H9 (cell line): Measurements from ENCODE around the gene TMEFF2. TPM values are rescaled to one million over a fixed set of nuclear protein-coding genes. Genes with fewer than 3 reads are reported as not detected.

Source experiments
- DNase-seq: peaks from one replicate; pipeline ENCODE4 v3.0.0-alpha.2; 2017
- H2AFZ ChIP-seq: one replicate; pipeline ENCODE4 v1.6.1; 2013; ENCODE audit warnings: mild to moderate bottlenecking, low read length, control low read depth, moderate library complexity
- H2AK5ac ChIP-seq: 2 replicates; pipeline ENCODE4 v1.6.1; 2013; ENCODE audit warnings: low read length, control low read depth, mixed read lengths; ENCODE audit not compliant: insufficient read length
- H2BK120ac ChIP-seq: one replicate; pipeline ENCODE4 v1.6.1; 2013; ENCODE audit warnings: low read depth, mild to moderate bottlenecking, low read length, control low read depth, inconsistent platforms; ENCODE audit not compliant: poor library complexity, severe bottlenecking
- H2BK12ac ChIP-seq: 2 replicates; pipeline ENCODE4 v1.6.1; 2013; ENCODE audit warnings: low read length, control low read depth, mixed read lengths, low read depth; ENCODE audit not compliant: insufficient read length
- H2BK15ac ChIP-seq: 2 replicates; pipeline ENCODE4 v1.6.1; 2013; ENCODE audit warnings: low read depth, low read length, control low read depth
- H2BK20ac ChIP-seq: one replicate; pipeline ENCODE4 v1.6.1; 2013; ENCODE audit warnings: low read depth, mild to moderate bottlenecking, low read length, control low read depth, inconsistent platforms; ENCODE audit not compliant: poor library complexity, severe bottlenecking
- H2BK5ac ChIP-seq: 2 replicates; pipeline ENCODE4 v1.6.1; 2013; ENCODE audit warnings: low read length, control low read depth, mixed read lengths; ENCODE audit not compliant: insufficient read length
- H3K14ac ChIP-seq: 2 replicates; pipeline ENCODE4 v1.6.1; 2013; ENCODE audit warnings: low read length, control low read depth; ENCODE audit not compliant: insufficient read depth
- H3K18ac ChIP-seq: 2 replicates; pipeline ENCODE4 v1.6.1; 2013; ENCODE audit warnings: low read depth, mild to moderate bottlenecking, mixed read lengths, low read length, control low read depth; ENCODE audit not compliant: insufficient read length
- H3K23ac ChIP-seq: 2 replicates; pipeline ENCODE4 v1.6.1; 2013; ENCODE audit warnings: low read length, control low read depth, mixed read lengths, low read depth; ENCODE audit not compliant: insufficient read length
- H3K23me2 ChIP-seq: 2 replicates; pipeline ENCODE4 v1.6.1; 2013; ENCODE audit warnings: low read depth, mild to moderate bottlenecking, mixed read lengths, low read length, control low read depth; ENCODE audit not compliant: insufficient read length, poor library complexity, severe bottlenecking
- H3K27ac ChIP-seq: 2 replicates; pipeline ENCODE4 v1.5.1; 2013; ENCODE audit warnings: low read length, control low read depth, mixed read lengths, low read depth; ENCODE audit not compliant: insufficient read length
- H3K27me3 ChIP-seq: 2 replicates; pipeline ENCODE4 v1.6.1; 2013; ENCODE audit warnings: low read length, control low read depth, inconsistent platforms; ENCODE audit not compliant: insufficient read depth
- H3K4ac ChIP-seq: 2 replicates; pipeline ENCODE4 v1.6.1; 2013; ENCODE audit warnings: low read depth, mild to moderate bottlenecking, control low read depth, inconsistent platforms, low read length, moderate library complexity
- H3K4me1 ChIP-seq: 2 replicates; pipeline ENCODE4 v1.6.1; 2013; ENCODE audit warnings: low read length, control low read depth, inconsistent platforms; ENCODE audit not compliant: insufficient read depth
- H3K4me2 ChIP-seq: 2 replicates; pipeline ENCODE4 v1.6.1; 2013; ENCODE audit warnings: low read length, control low read depth, mixed read lengths; ENCODE audit not compliant: insufficient read length, insufficient read depth
- H3K56ac ChIP-seq: 2 replicates; pipeline ENCODE4 v1.6.1; 2013; ENCODE audit warnings: low read depth, mild to moderate bottlenecking, mixed read lengths, low read length, control low read depth; ENCODE audit not compliant: insufficient read length
- H3K79me1 ChIP-seq: 2 replicates; pipeline ENCODE4 v1.6.1; 2013; ENCODE audit warnings: low read depth, mild to moderate bottlenecking, moderate library complexity, low read length, control low read depth, inconsistent platforms; ENCODE audit not compliant: insufficient read depth, poor library complexity, severe bottlenecking
- H3K79me2 ChIP-seq: 2 replicates; pipeline ENCODE4 v1.6.1; 2013; ENCODE audit warnings: low read length, control low read depth, inconsistent platforms; ENCODE audit not compliant: insufficient read depth
- H3K9ac ChIP-seq: 2 replicates; pipeline ENCODE4 v1.6.1; 2013; ENCODE audit warnings: low read length, control low read depth, mixed read lengths; ENCODE audit not compliant: insufficient read length; ENCODE audit errors: extremely low read depth
- H3K9me3 ChIP-seq: one replicate; pipeline ENCODE4 v1.6.1; 2013; ENCODE audit warnings: low read depth, low read length, inconsistent platforms; ENCODE audit not compliant: control insufficient read depth
- H3T11ph ChIP-seq: one replicate; pipeline ENCODE4 v1.6.1; 2013; ENCODE audit warnings: mild to moderate bottlenecking, low read length, control low read depth, inconsistent platforms
- H4K20me1 ChIP-seq: one replicate; pipeline ENCODE4 v1.6.1; 2013; ENCODE audit not compliant: control insufficient read depth, insufficient read length, insufficient read depth
- H4K5ac ChIP-seq: 2 replicates; pipeline ENCODE4 v1.6.1; 2013; ENCODE audit warnings: low read depth, mild to moderate bottlenecking, mixed read lengths, low read length, control low read depth; ENCODE audit not compliant: insufficient read length
- H4K8ac ChIP-seq: replicated peaks from 2 replicates; pipeline ENCODE4 v1.6.1; 2013; ENCODE audit warnings: low read length, control low read depth, mixed read lengths, low read depth; ENCODE audit not compliant: insufficient read length
- H4K91ac ChIP-seq: 2 replicates; pipeline ENCODE4 v1.6.1; 2013; ENCODE audit warnings: low read depth, mild to moderate bottlenecking, moderate library complexity, mixed read lengths, low read length, control low read depth; ENCODE audit not compliant: insufficient read length
- H3K27ac Mint-ChIP-seq, 3 experiments: 2 replicates in 2 of 3; 3 replicates in 1 of 3; pipeline ENCODE4 v1.8.0; 2020 to 2021; ENCODE audit warnings: mixed read lengths in 3 of 3, mild to moderate bottlenecking in 1 of 3, moderate library complexity in 1 of 3
- H3K27me3 Mint-ChIP-seq: 2 replicates; pipeline ENCODE4 v1.8.0; 2021; ENCODE audit warnings: low read depth, mild to moderate bottlenecking, moderate library complexity, mixed read lengths
- H3K36me3 Mint-ChIP-seq, 3 experiments: 2 replicates in 2 of 3; 3 replicates in 1 of 3; pipeline ENCODE4 v1.8.0; 2020 to 2021; ENCODE audit warnings: low read depth in 3 of 3, mixed read lengths in 3 of 3; ENCODE audit not compliant: insufficient read depth in 1 of 3
- H3K4me1 Mint-ChIP-seq, 2 experiments: 2 replicates each; pipeline ENCODE4 v1.8.0; 2020; ENCODE audit warnings: mixed read lengths in 2 of 2
- H3K4me3 Mint-ChIP-seq, 2 experiments: 2 replicates in 1 of 2; 3 replicates in 1 of 2; pipeline ENCODE4 v1.8.0; 2020 to 2021; ENCODE audit warnings: mild to moderate bottlenecking in 2 of 2, mixed read lengths in 2 of 2, moderate library complexity in 1 of 2
- H3K9me3 Mint-ChIP-seq, 2 experiments: 2 replicates in 1 of 2; 3 replicates in 1 of 2; pipeline ENCODE4 v1.8.0; 2020; ENCODE audit warnings: mild to moderate bottlenecking in 2 of 2, mixed read lengths in 2 of 2, moderate library complexity in 1 of 2
- whole genome bisulfite sequencing: extraction: QIAGEN DNeasy Blood & Tissue Kit; methylation state at CpG from one replicate; pipeline ENCODE4 v1.1.7; 2013; ENCODE audit warnings: missing lambda C conversion rate, low lambda C conversion rate, mixed read lengths; ENCODE audit not compliant: insufficient read length; ENCODE audit errors: extremely low coverage; 5-methylcytosine and 5-hydroxymethylcytosine counted together
- total RNA-seq: library from RNA; stranded (reverse); gene quantifications from 2 replicates; pipeline ENCODE4 v1.2.1, GENCODE V29; 2021
- TF ChIP-seq, protein P1 (sequence below): fragments of 200-600 bp; sonication (generic); conservative IDR thresholded peaks from 3 replicates; pipeline ENCODE4 v1.8.0; 2021; ENCODE audit warnings: antibody characterized with exemption, mild to moderate bottlenecking

The TMEFF2 gene
- total RNA-seq, 1 experiment from 2014 or later: 0.39 TPM

DNA sequence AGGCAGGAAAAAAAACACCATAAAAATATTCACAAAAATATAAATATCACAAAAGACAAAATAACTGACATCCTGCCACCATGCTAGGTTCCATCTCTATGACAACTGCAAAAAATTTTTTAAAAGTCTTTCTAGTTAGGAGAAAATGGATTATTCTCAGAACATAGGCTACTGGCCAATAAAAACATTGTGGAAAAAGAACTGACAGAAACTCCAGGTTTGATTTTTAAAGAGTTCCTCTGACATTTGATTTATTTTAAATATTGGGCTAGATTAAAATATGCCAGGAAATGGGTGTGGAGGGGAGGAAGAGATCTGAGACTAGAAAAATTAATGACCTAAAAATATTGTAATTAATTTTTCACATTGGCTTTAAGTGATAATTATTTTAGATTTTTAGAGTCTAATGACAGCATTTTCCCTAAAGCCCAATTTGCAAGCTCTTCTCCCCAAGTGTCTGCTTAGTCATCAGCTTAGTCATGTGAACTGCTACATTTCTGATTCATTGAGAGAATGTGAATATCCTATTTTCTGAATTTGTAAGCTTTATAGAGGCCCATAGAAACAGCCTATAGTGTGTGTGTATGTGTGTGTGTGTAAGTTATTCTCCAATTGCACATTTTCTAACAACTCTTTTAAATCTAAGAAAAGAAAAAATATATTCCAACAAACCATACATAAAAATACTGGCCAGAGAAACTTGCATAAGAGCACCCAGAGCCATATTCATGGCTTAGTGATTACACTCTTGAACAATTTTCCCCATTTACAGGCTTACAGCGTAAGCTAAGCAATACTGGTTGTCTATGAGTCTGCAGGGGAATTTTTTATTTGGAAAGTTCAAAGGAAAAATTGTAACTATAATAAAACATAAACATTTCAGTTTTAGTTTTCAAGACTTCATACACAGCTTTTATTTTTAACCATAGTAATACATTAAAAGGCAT lies 48.4 kb downstream of the TMEFF2 start:
- no peak overlapping the region for H2BK20ac ChIP-seq
- no peaks in the 10 kb centered on the region for H4K20me1 ChIP-seq
- Mint-ChIP-seq H3K27me3 (no peaks in the 10 kb centered on the region), H3K4me1 (no peaks in the 10 kb centered on the region), H3K36me3 (no peaks in the 10 kb centered on the region), H3K9me3 (no peaks in the 10 kb centered on the region), H3K27ac (no peak overlapping the region), H3K4me3 (no peak overlapping the region)
- H4K5ac ChIP-seq: no peak overlapping the region
- H3K79me1 ChIP-seq: no peaks in the 10 kb centered on the region
- H3K9me3 ChIP-seq: no peaks in the 10 kb centered on the region
- H3K14ac ChIP-seq: no peak overlapping the region
- no peak overlapping the region for H3T11ph ChIP-seq
- TF ChIP-seq, protein P1, sequence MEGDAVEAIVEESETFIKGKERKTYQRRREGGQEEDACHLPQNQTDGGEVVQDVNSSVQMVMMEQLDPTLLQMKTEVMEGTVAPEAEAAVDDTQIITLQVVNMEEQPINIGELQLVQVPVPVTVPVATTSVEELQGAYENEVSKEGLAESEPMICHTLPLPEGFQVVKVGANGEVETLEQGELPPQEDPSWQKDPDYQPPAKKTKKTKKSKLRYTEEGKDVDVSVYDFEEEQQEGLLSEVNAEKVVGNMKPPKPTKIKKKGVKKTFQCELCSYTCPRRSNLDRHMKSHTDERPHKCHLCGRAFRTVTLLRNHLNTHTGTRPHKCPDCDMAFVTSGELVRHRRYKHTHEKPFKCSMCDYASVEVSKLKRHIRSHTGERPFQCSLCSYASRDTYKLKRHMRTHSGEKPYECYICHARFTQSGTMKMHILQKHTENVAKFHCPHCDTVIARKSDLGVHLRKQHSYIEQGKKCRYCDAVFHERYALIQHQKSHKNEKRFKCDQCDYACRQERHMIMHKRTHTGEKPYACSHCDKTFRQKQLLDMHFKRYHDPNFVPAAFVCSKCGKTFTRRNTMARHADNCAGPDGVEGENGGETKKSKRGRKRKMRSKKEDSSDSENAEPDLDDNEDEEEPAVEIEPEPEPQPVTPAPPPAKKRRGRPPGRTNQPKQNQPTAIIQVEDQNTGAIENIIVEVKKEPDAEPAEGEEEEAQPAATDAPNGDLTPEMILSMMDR: no peak
- DNase-seq: no peak
- H3K27ac ChIP-seq: no peak overlapping the region
- no peak overlapping the region for H3K18ac ChIP-seq
- no peak overlapping the region for H4K8ac ChIP-seq
- H2BK120ac ChIP-seq: no peak overlapping the region
- H2BK12ac ChIP-seq: no peak overlapping the region
- H3K9ac ChIP-seq: no peak overlapping the region
- no peak overlapping the region for H2AK5ac ChIP-seq
- WGBS: no CpG with 5 or more reads among the region's 1 CpG
- H3K56ac ChIP-seq: no peak overlapping the region
- H3K23me2 ChIP-seq: no peaks in the 10 kb centered on the region
- H3K23ac ChIP-seq: no peak overlapping the region
- no peak overlapping the region for H3K4me2 ChIP-seq
- no peak overlapping the region for H2AFZ ChIP-seq
- H3K79me2 ChIP-seq: no peaks in the 10 kb centered on the region
- no peak overlapping the region for H4K91ac ChIP-seq
- H3K4me1 ChIP-seq: no peaks in the 10 kb centered on the region
- H2BK5ac ChIP-seq: no peak overlapping the region
- no peaks in the 10 kb centered on the region for H3K27me3 ChIP-seq
- H2BK15ac ChIP-seq: no peak overlapping the region
- no peak overlapping the region for H3K4ac ChIP-seq
